Effector memory CD4-positive, alpha-beta T cell (primary cell): ENCODE measurements around the gene PLIN3.
"Not testable (repeated sequence)": the region's sequence is repeated elsewhere in the genome, so short reads cannot be mapped to it uniquely, and the experiment has no call there.

Experiments
- DNase-seq, 3 donors: peaks; one replicate each; pipeline ENCODE4 v3.0.0-alpha.2; 2020
- H3K27ac ChIP-seq: 2 replicates; pipeline ENCODE4 v1.7.0; 2013; ENCODE audit warnings: mild to moderate bottlenecking, low read length, moderate library complexity; ENCODE audit not compliant: insufficient read depth, poor library complexity, severe bottlenecking
- H3K27me3 ChIP-seq: replicated peaks from 2 replicates; pipeline ENCODE4 v1.7.0; 2013; ENCODE audit warnings: mild to moderate bottlenecking, low read length; ENCODE audit not compliant: insufficient read depth, control insufficient read depth, poor library complexity, severe bottlenecking
- H3K36me3 ChIP-seq: 2 replicates; pipeline ENCODE4 v1.7.0; 2013; ENCODE audit warnings: mild to moderate bottlenecking, low read length, moderate library complexity; ENCODE audit not compliant: control insufficient read depth, insufficient read depth
- H3K4me1 ChIP-seq: 2 replicates; pipeline ENCODE4 v1.7.0; 2013; ENCODE audit warnings: low read length, mild to moderate bottlenecking; ENCODE audit not compliant: control insufficient read depth, insufficient read depth, poor library complexity, severe bottlenecking
- H3K4me3 ChIP-seq: 2 replicates; pipeline ENCODE4 v1.7.0; 2013; ENCODE audit warnings: low read length, low read depth, mild to moderate bottlenecking; ENCODE audit not compliant: insufficient read depth, poor library complexity, severe bottlenecking
- H3K9me3 ChIP-seq: 2 replicates; pipeline ENCODE4 v1.7.0; 2013; ENCODE audit warnings: mild to moderate bottlenecking, low read length, moderate library complexity; ENCODE audit not compliant: control insufficient read depth

The PLIN3 gene

GRCh38 chr19:4816202-4816949 lies 51.1 kb downstream of the PLIN3 start:
- Histone ChIP-seq H3K36me3 (peaks cover 18% of the 10 kb centered on the region), H3K9me3 (no peaks in the 10 kb centered on the region), H3K27me3 (no peaks in the 10 kb centered on the region), H3K27ac (no peak overlapping the region), H3K4me1 (peaks cover 7% of the 10 kb centered on the region), H3K4me3 (no peak overlapping the region)
- DNase-seq = no peak

- peak overlapping the region; percentile 22 for H3K4me3 ChIP-seq
- H3K36me3 ChIP-seq = peaks cover 18% of the 10 kb centered on the region
- H3K27ac ChIP-seq = no peak overlapping the region
- peak; percentile 38 to 70 (median 59) for DNase-seq
- H3K9me3 ChIP-seq = no peaks in the 10 kb centered on the region
- peaks cover 7% of the 10 kb centered on the region for H3K4me1 ChIP-seq
- no peaks in the 10 kb centered on the region for H3K27me3 ChIP-seq
Measured at GRCh38 chr19:4815426-4816201, 51.9 kb downstream of the PLIN3 start.

- H3K4me1 ChIP-seq = peaks cover 7% of the 10 kb centered on the region
- peaks cover 18% of the 10 kb centered on the region for H3K36me3 ChIP-seq
- no peak for DNase-seq
- no peak overlapping the region for H3K27ac ChIP-seq
- H3K9me3 ChIP-seq = no peaks in the 10 kb centered on the region
- H3K4me3 ChIP-seq = no peak overlapping the region
- H3K27me3 ChIP-seq = no peaks in the 10 kb centered on the region
Measured at GRCh38 chr19:4814625-4815425, 52.6 kb downstream of the PLIN3 start.

- Histone ChIP-seq H3K4me1 (peaks cover 7% of the 10 kb centered on the region), H3K36me3 (peaks cover 2% of the 10 kb centered on the region), H3K9me3 (no peaks in the 10 kb centered on the region), H3K4me3 (no peak overlapping the region), H3K27ac (no peak overlapping the region), H3K27me3 (no peaks in the 10 kb centered on the region)
- peak; percentile 67 to 81 (median 75) for DNase-seq
Measured at GRCh38 chr19:4811328-4812131, 55.9 kb downstream of the PLIN3 start.

GRCh38 chr19:4807188-4807587 lies 60.3 kb downstream of the PLIN3 start:
- Histone ChIP-seq H3K27me3 (no peaks in the 10 kb centered on the region), H3K27ac (no peak overlapping the region), H3K9me3 (no peaks in the 10 kb centered on the region), H3K4me3 (no peak overlapping the region), H3K36me3 (no peaks in the 10 kb centered on the region), H3K4me1 (peaks cover 3% of the 10 kb centered on the region)
- no peak for DNase-seq

- no peak for DNase-seq
- Histone ChIP-seq H3K4me3 (no peak overlapping the region), H3K36me3 (no peaks in the 10 kb centered on the region), H3K9me3 (no peaks in the 10 kb centered on the region), H3K4me1 (peaks cover 3% of the 10 kb centered on the region), H3K27me3 (no peaks in the 10 kb centered on the region), H3K27ac (no peak overlapping the region)
Measured at GRCh38 chr19:4806384-4806783, 61.1 kb downstream of the PLIN3 start.

GRCh38 chr19:4805140-4805539 lies 62.3 kb downstream of the PLIN3 start:
- not testable (repeated sequence) for H3K4me1 ChIP-seq, H3K27me3 ChIP-seq, H3K4me3 ChIP-seq, DNase-seq, H3K36me3 ChIP-seq, H3K27ac ChIP-seq, H3K9me3 ChIP-seq

- no peak overlapping the region for H3K4me3 ChIP-seq
Measured at GRCh38 chr19:4803736-4804695, 63.5 kb downstream of the PLIN3 start.

More at GRCh38 chr19:4803736-4804695, 63.5 kb downstream of the PLIN3 start:
- Histone ChIP-seq H3K27me3 (no peaks in the 10 kb centered on the region), H3K27ac (no peak overlapping the region), H3K36me3 (no peaks in the 10 kb centered on the region), H3K4me1 (peaks cover 3% of the 10 kb centered on the region), H3K9me3 (no peaks in the 10 kb centered on the region)
- DNase-seq = peak; percentile 33 to 45 (median 36)
